GM19438 (cell line): ENCODE data around the gene KIAA1210.

Experiments used
- ATAC-seq: cut with Tn5 transposase; IDR thresholded peaks from one replicate; pipeline ENCODE4 v1.9.1; 2021; ENCODE audit warnings: low read depth; ENCODE audit not compliant: unreplicated experiment

The KIAA1210 gene

DNA sequence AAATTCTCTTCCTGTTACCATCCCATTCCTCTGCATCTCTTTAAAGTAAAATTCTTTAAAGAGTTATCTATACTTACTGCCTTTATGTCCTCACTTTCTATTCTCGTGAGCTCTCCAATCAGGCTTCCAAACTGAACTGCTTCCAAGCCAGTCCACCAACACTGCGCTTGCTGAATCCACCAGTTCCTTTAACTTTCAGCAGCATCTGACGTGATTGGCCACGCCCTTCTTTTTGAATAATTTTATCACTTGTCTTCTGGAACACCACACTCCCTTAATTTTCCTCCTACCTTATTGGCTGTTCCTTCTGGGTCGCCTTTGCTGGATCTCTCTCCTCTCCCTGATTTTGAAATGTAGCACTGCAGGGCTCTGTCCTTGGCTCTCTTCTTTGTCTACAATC lies at the start of gene KIAA1210:
Gene KIAA1210 (minus strand): TSS at position 163 of the 400 bp plus-strand sequence. CDS start 4,170 bp downstream, outside the sequence.
- ATAC-seq = no peak

DNA sequence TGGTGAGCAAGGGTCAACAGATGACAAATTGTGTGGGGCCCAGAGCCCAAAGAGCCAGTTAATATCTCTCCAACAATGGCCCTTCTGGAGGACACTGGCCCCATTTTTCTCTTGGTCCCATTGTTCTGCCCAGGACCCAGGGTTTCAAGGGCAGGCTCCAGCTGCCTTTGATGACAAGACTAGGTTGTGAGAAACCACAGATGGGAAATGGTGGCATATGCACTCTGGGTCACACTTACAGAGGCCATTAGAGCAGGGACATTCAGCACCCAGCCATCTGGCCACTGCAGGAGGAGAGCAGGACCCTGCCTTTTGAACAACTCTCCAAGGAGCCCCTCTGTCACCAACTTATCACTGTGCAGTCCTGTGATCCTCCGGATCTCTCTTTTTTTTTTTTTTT lies 49.7 kb upstream of the KIAA1210 start:
- no peak for ATAC-seq

DNA sequence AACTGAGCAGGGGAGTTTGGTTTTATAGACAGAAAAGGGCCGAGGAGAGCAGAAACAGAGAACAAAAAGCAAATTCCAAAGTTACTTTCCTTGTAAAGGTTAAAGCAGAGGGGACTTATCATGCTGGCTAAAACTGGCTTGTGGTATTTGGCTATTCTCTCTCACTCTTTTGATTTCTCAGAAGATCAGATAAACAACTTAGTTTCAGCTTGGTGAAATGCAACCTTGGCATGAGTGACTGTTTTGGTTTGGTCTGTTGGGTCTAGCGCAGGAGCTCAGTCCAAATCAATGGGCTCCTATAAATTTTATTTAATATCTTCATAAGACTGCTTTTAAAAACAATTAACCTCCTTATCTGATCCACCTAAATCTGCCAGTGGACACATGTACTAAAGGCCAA lies 47.3 kb upstream of the KIAA1210 start:
- ATAC-seq = no peak

DNA sequence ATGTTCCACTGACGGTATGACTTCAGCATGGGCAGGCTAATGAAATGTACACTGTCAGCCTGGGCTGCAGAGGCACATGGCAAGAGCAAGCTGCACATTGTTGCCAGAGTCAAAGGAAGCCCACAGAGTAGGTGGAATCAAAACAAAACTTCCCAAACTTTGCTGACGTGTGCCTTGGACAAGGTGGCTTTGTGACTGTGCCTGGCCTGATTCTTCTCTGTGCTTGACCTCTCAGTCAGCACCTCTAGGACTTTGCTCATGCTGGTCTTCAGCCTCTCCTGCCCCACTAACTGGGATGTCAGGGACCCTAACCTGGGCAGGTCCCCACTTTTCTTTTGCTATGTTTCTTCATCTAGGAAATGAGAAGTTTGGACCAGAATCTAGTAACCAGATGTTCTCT lies 40.5 kb upstream of the KIAA1210 start:
- ATAC-seq = no peak

DNA sequence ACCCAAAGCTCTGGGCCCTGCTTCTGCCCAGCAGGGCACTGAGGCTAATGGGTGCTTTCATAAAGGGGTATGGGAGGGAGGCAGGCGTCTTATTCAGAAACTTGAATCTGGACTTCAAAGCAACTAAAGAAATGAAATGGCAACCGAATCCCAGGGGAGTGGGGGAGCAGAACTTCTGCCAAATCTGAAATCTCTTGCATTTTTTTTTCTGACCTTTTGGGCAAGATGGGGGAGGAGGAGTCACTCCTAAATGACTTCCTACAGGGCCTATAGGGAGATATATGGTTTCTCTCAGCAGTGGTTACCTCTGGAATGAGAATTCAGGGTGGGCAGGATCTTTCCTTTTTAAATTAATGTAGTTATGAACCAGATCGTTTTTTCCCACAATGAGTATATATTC lies 30.6 kb upstream of the KIAA1210 start:
- ATAC-seq = no peak

DNA sequence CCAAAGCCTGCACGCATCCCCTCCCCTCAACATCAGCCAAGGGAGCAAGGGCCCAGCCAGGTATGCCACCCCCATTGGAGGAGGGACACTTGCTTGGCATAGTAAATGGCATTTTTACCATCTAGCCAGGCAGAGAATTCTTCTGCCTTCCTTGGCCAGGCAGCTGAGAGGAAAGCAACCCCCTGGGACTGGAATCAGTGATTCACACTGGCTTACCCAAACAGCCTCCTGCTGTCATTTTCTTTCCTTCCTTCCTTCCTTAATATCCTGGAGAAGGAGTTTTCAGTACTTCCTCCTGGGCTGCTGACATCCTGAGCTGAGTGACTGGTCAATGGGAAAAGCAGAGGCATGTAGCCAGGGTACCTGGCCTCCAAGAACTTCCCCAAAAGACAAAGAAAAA lies 28.6 kb upstream of the KIAA1210 start:
- ATAC-seq = no peak

DNA sequence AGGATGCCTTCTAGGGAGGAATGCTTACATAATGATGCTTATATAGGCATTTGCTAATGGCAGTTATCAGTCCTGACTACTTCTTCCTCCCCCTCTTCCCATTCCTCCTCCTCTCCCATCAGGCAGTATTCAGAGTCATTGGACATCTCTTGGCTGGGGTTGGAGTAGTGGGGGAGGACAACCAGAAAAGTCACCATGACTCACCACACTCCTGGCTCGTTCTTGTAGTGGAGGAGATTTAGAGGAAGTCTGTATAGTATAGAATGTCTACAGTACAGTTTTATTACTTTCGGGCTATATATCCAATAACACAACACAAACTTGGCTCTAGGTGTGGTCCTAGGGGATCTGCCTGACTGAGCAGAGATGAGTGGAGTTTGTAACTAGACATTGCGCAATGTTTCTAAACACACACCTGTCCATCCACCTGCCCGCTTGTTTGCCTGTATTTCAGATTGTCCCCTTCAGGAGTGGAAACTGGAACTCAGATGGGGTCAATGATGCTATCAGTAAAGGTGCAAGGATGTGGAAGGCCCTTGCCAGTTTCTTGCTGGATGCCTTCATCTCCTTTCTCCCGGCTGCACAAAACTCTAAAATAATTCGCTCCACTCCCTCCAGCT lies 27.9 kb upstream of the KIAA1210 start:
- ATAC-seq = no peak

DNA sequence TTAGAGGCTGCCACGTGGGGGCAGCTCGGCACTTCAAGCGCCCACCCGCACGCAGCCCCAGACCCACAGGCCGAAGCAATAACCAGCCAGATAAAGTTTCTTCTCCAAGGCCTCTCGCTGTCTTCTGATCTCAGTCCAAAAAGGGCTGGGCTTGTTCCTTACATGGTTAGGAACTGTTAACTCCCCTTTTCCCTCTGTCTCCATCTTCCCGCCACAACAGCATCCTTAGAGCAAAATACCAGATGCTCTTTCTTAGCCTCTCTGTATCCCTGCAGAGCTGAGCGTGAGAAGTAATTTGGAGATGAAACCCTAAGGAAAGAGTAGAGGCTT lies 23.4 kb upstream of the KIAA1210 start:
- ATAC-seq = no peak

DNA sequence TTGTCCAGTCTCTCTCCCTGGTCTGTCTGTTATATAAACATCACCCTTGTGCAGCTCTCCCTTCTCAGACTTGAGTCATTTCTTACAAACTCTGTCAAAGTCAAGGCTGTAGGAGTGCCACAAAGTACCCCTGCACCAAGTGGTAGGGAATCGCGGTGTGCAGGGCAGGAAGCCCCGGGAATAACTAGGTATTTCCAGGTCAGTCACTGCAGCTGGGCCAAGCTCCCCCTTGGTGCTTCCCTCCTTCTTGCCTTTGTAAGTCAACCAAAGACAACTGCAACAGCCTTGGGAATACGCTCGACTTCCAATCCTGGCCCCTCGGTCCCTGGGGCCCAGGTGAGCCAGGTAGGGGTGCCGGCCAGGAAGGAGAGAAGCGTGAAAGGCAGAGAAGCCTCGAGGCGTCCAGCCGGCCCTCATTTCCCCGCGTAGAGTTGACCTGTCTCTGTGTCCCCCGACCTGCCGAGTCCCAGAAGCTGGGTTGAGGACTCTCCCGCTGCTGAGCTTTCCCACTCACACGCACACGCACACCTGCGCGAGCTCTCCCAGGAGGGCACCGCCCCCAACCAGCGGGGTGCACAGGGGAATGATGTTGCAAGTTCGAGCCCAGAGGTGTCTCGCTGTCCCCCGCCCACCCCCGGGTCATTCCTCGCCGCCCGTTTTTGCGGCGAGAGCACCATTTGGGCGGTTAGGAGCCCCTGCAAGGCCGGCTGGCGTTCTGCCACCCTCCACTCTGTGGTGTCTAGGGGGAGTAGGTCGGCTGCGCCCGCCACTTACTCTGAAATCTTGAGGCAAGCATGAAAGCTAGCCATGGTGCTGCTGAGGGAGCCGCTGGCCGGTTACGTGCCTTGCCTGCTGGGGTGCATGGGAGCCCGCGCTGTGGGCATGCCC lies 22.8 kb upstream of the KIAA1210 start:
- no peak for ATAC-seq

DNA sequence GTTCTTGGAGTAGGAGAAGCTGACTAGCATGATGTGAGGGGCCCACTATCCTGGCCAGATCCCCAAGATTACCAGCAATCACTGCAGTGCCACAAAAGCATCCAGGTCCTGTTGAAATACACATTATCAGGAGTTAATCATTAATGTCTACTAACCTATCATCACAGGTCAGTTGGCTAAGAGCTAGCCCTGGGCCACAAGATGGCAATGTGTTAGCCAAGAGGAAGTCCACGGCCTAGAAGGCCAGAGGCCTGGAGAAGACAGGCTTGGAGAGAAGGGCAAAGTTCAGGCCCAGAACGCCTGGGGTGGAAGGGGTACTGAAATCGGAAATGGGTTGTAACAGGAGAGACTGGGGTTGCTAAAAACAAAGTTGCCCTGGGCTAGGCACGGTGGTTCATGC lies 19.9 kb upstream of the KIAA1210 start:
- ATAC-seq = no peak

DNA sequence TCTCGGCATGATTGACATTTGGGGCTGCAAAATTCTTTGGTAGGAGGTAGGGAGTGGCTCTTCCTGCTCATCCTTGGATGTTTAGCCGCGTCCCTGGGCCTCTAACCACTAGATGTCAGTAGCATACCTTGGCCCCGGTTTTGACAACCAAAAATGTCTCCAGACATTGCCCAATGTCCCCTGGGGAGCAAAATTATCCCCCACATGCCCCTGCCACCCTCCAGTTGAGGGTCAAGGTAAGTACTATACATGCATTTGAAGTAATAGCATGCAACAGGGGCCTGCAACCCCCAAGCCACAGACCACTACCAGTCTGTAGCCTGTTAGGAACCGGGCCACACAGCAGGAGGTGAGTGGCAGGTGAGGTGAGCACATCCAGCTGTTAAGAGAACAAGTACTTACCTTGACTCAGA lies 17.6 kb upstream of the KIAA1210 start:
- ATAC-seq = no peak

DNA sequence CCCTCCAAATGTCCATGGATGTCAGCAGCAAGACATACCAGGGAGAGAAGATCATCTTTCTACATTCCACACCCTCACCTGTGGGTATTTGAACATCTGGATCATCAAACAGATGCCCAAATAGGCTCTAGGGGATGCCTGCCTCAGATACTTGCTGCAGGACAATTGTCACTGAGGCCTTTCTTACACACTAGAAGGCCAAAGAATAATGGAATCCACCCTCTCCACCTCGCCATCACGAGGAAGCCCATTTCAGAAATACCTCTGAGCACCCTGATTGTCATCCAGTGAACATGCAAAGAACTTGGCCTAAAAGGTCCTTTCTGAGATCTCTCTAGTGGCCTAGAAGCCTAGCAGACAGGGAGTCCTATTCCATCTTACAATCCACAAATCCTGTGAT lies 6.9 kb upstream of the KIAA1210 start:
- ATAC-seq = no peak

DNA sequence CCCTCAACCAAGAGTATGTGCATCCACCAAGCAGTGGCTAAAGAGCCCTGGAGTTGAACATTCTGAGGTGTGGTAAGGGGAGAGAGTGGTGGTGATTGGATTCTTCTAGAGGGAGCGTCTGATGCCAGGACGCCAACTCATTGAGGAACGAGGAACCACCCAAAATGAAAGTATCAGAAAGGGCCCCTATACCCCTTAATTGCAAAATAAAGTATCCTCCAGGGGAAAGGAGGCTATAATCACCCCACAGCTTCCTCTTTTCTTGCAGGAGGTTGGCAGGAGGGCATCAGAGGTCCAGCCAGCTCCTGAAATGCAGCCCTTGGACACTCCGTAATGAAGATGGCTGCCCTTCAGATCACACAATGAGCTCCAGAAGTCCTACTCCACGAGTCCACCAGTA lies 5.3 kb upstream of the KIAA1210 start:
- ATAC-seq = no peak

DNA sequence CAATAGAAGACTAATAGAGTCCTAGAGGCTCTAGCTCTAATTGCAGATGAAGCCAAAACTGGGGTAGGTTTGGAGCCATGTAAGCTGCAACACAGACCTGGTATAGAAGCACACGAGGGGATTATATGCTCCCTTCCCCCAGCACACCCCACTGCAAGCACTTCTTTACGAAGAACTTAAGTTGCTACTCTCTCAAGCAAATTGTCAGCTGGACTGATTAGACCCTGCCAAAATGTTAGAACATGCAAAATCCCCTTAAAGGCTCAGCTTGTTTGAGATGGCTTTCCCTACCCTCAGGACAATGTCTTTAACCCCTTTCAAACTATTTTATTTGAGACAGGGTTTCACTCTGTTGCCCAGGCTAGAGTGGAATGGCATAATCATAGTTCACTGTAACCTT lies 4.7 kb upstream of the KIAA1210 start:
- no peak for ATAC-seq

DNA sequence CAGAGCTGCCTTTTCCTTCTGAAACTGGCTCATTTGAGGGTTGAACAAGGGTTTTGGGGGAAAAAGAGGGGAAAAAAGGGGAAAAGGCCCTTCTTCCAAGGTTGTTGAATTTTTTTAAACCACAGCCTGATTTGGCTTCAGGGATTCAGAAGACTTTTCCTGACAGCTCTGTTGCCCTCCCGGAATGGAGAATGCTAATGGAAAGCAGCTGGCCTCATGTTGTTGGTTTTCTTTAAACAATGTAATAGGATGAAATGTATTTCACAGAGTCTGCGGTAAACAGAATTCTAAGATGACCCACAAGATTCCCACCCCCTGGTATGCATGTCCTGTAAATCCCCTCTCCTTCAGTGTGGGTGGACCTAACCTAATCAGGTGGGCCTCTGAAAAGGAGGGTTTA lies 3.3 kb upstream of the KIAA1210 start:
- no peak for ATAC-seq

DNA sequence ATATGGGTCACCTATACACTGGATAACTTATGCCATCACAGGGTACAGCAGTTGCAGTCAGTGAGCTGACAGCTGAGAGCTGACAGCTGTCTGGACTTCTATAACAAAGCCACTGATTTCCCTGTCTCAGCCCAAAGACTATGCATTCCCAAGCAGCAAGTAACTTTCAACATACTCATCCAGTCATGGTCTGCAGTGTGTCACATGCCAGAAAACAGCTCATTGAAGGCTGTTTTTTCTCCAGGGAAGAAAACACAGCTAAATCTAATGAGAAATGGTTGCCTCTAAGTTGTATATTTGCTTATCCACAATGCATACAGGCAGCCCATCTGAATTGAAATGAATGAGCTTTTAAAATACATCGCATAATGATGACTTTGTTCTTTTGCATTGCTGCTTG lies 6.3 kb downstream of the KIAA1210 start:
- no peak for ATAC-seq

DNA sequence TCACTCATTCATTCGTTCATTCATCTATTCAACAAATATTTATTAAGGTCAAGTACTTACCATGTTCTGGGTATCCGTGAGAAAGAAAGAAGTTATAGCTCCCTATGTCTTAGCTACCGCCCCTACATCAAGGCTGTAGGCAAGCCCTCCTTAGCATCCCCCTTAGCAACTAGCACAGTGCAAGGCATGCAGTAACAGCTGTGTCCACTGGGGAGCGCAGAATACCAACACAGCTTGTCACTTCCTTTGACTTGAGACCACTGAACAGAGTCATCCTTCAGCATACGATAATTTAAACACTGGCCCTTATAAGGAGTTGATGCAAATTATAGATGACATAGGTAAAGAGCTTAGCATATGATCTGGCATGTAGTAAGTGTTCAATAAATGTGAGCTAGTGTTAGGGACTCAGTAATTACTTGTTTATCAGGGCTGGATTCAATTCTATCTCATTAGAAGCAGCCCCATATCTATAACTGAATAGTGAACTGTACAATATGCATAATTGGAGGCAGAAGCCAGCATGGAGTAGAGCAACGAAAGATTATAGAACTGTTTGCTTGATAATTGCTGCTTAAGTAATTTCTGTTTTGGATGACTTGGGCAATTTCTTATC lies 8.7 kb downstream of the KIAA1210 start:
- ATAC-seq = peak; percentile 94

DNA sequence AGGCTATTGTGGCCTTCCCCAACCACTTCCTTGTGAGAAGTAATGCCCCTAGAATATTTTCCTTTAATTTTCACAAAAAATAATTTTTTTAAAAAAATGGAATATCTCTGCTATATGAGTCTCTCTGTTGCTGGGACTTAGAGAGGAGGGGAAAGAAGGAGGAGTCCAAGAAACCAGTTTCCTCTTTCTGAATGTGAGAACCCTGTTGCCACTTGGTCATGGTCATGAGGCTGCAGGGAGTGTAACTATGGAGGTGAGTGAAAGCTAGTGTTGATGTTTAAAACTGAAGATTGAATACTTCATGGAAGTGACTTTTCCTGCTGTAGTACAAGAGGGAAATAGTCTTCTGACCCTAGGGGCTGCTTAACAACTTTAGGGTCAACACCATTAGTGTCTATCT lies 20.4 kb downstream of the KIAA1210 start:
- no peak for ATAC-seq

DNA sequence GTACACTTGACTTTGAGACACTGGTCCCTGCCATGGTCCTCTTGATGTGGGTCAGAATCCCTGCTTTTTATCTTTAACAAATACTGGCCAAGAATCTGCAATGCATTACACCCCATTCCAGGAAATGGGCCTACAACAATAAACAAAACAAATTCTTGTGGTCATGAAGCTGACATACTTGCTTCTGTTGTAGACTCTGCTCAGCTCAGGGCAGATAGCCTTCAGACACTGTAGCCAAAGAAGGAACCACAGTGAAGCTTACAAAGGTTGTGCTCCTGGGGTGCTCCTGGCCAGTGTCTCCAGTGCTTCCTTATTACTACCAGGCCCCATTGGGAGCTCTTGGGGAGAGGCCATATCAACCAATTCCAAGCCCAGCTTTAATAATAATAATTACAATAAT lies 21.8 kb downstream of the KIAA1210 start:
- no peak for ATAC-seq

DNA sequence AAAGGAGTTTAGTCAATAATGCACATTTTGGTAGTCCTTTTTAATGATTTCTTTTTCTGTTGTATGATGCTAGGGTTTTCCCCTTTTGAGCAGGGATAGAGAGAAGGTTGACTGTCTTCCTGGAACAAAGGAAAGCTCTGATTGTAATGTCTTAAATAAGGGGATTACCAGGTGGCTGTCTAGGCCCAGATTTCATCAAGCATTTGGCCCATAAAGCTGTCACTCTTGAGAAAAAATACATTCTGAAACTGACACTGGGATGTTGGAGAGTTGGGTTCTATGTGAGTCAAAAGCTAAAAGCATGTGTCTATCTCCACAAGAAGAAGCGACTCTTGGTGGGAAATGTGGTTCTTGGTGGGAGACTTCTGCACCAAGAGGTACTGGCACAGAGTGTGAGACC lies 26.4 kb downstream of the KIAA1210 start:
- no peak for ATAC-seq

DNA sequence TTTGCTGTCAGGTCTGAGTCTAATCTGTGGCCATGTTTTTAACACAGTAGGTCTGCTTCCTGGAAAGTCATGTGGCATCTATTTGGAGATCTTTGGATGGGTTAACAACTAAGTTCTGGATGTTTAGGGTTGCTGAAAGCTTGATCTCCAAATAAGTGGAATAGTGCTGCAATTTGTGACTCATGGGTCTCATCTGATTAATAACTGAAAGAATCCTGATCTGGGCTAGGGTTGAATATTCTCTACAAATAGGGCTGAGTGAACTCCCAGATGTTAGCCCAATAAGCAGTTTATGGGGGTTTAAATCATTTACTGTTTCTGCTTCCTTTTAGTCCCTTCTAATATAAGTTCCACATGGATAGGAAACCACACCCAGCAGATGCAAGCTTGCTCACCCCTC lies 31.7 kb downstream of the KIAA1210 start:
- ATAC-seq = no peak

DNA sequence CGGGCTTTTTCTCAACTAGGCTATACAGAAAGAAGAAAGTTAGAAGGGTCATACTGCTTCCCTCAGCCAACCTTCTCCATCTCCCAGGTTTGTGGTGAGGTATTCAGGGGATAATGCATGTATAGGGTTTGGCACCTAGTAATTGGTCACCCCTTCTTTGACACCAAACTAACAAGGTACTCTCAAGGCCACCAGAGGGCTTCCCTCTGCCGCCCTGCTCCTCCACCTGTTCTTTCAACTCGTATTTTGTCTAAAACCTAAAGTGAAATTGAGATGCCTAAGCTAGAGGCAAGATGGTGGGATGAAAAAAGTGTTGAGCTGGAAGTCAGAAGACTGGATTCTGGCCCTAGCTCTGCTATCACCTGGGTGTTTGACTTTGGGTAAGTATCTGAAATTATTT lies 32.8 kb downstream of the KIAA1210 start:
- ATAC-seq = no peak
